ENCODE data around the gene EPS8. TPM values are rescaled to one million over a fixed set of nuclear protein-coding genes. Genes with fewer than 3 reads are reported as not detected.

The EPS8 gene
- total RNA-seq, 2 experiments from 2014 or later: 0.61 to 0.92 TPM

- Histone ChIP-seq H3K27ac (ENCODE audit: low read depth, low read length, poor library complexity, severe bottlenecking) (no peak overlapping the region), H2AFZ (ENCODE audit: low read length) (no peak overlapping the region), H3K9me2 (ENCODE audit: insufficient read depth, low read length) (no peaks in the 10 kb centered on the region), H3K4me2 (ENCODE audit: low read length) (no peak overlapping the region), H4K20me1 (ENCODE audit: insufficient read depth, low read length) (no peaks in the 10 kb centered on the region), H3K4me1 (ENCODE audit: insufficient read depth, low read length, poor library complexity, severe bottlenecking) (no peaks in the 10 kb centered on the region), H3K9me3 (ENCODE audit: low read length) (no peaks in the 10 kb centered on the region), H3K4me3 (ENCODE audit: low read depth, low read length, poor library complexity, severe bottlenecking) (no peak overlapping the region), H3K79me2 (ENCODE audit: insufficient read depth, low read depth, low read length) (no peaks in the 10 kb centered on the region), H3K36me3 (ENCODE audit: insufficient read depth, low read length) (no peaks in the 10 kb centered on the region)
- TF ChIP-seq EZH2phosphoT487 (IDR thresholded peaks at IDR 0.05; ENCODE audit: borderline replicate concordance, low read depth, low read length) (no peak), CTCF (conservative IDR thresholded peaks at IDR 0.05; ENCODE audit: low read length) (no peak)
- BruUV-seq (replicated peaks): no TSS peak
- DNase-seq (ENCODE audit: low spot score): no peak
- POLR2A ChIA-PET: interaction anchor here (0.5 kb wide), 1 partner anchor 88 kb away, joined by 4 read pairs; no protein-coding TSS in a partner anchor
- intact Hi-C loops (cut with micrococcal nuclease; ENCODE audit: unreplicated experiment): no loop called here
- CTCF ChIA-PET (ENCODE audit: unreplicated experiment): interaction anchor here (0.5 kb wide), 1 partner anchor 202 kb away, joined by 3 read pairs; no protein-coding TSS in a partner anchor
Observed at GRCh38 chr12:15650399-15651128, 138.6 kb downstream of the EPS8 start.

- H3K4me1 ChIP-seq (ENCODE audit: insufficient read depth, low read length, poor library complexity, severe bottlenecking): no peaks in the 10 kb centered on the region
- no peak overlapping the region for H3K4me2 ChIP-seq (ENCODE audit: low read length)
- H3K9me2 ChIP-seq (ENCODE audit: insufficient read depth, low read length): no peaks in the 10 kb centered on the region
- DNase-seq (ENCODE audit: low spot score): no peak
- no peak overlapping the region for H3K4me3 ChIP-seq (ENCODE audit: low read depth, low read length, poor library complexity, severe bottlenecking)
- TF ChIP-seq CTCF (conservative IDR thresholded peaks at IDR 0.05; ENCODE audit: low read length) (no peak), EZH2phosphoT487 (IDR thresholded peaks at IDR 0.05; ENCODE audit: borderline replicate concordance, low read depth, low read length) (no peak)
- no peak overlapping the region for H3K27ac ChIP-seq (ENCODE audit: low read depth, low read length, poor library complexity, severe bottlenecking)
- BruUV-seq (replicated peaks): no TSS peak
- no peaks in the 10 kb centered on the region for H4K20me1 ChIP-seq (ENCODE audit: insufficient read depth, low read length)
- intact Hi-C loops (cut with micrococcal nuclease; ENCODE audit: unreplicated experiment): no loop called here
- no peaks in the 10 kb centered on the region for H3K36me3 ChIP-seq (ENCODE audit: insufficient read depth, low read length)
- ChIA-PET POLR2A (interaction anchor here (1.4 kb wide), 1 partner anchor 25 kb away, joined by 3 read pairs; no protein-coding TSS in a partner anchor), CTCF (ENCODE audit: unreplicated experiment) (no interaction called here)
- no peak overlapping the region for H2AFZ ChIP-seq (ENCODE audit: low read length)
- H3K79me2 ChIP-seq (ENCODE audit: insufficient read depth, low read depth, low read length): no peaks in the 10 kb centered on the region
- H3K9me3 ChIP-seq (ENCODE audit: low read length): no peaks in the 10 kb centered on the region
Observed at GRCh38 chr12:15649347-15649746, 139.8 kb downstream of the EPS8 start.

DNA sequence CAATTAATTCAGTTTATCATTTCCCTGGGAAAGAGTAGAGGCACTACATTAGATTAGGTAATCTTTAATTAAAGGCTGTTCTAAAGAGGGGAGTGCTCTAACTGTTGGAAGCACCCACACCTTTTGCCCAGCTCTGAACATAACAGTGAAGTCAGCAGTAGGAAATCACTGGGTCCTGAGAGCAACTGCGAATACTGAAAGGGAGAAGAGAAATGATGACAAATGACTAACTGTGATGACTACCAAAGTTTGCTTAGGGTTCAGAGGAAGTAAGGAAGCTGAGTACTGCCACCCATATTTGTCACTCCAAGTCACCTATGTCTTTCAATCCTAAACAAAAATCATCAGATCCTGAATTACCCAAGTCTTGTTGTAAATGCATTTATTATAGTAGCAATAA is 140.6 kb downstream of the EPS8 start:
- no peak for DNase-seq (ENCODE audit: low spot score)
- no peak overlapping the region for H2AFZ ChIP-seq (ENCODE audit: low read length)
- no TSS peak for BruUV-seq (replicated peaks)
- H3K27ac ChIP-seq (ENCODE audit: low read depth, low read length, poor library complexity, severe bottlenecking): no peak overlapping the region
- TF ChIP-seq CTCF (conservative IDR thresholded peaks at IDR 0.05; ENCODE audit: low read length) (no peak), EZH2phosphoT487 (IDR thresholded peaks at IDR 0.05; ENCODE audit: borderline replicate concordance, low read depth, low read length) (no peak)
- intact Hi-C loops (cut with micrococcal nuclease; ENCODE audit: unreplicated experiment): no loop called here
- H3K4me2 ChIP-seq (ENCODE audit: low read length): no peak overlapping the region
- H3K4me3 ChIP-seq (ENCODE audit: low read depth, low read length, poor library complexity, severe bottlenecking): no peak overlapping the region
- no peaks in the 10 kb centered on the region for H3K9me3 ChIP-seq (ENCODE audit: low read length)
- no peaks in the 10 kb centered on the region for H3K9me2 ChIP-seq (ENCODE audit: insufficient read depth, low read length)
- H3K36me3 ChIP-seq (ENCODE audit: insufficient read depth, low read length): no peaks in the 10 kb centered on the region
- ChIA-PET POLR2A (interaction anchor here (1.0 to 1.4 kb wide), 2 partner anchors 9 to 26 kb away, joined by 3 to 4 read pairs; no protein-coding TSS in a partner anchor), CTCF (ENCODE audit: unreplicated experiment) (no interaction called here)
- no peaks in the 10 kb centered on the region for H4K20me1 ChIP-seq (ENCODE audit: insufficient read depth, low read length)
- H3K4me1 ChIP-seq (ENCODE audit: insufficient read depth, low read length, poor library complexity, severe bottlenecking): no peaks in the 10 kb centered on the region
- H3K79me2 ChIP-seq (ENCODE audit: insufficient read depth, low read depth, low read length): no peaks in the 10 kb centered on the region

Measured in OCI-LY7 (cell line).